B cell (primary cell): ENCODE results near the gene RARS1.

Experiments used
- CTCF ChIP-seq: fragments of 200-600 bp; IDR thresholded peaks from one replicate; pipeline ENCODE4 v1.8.0; 2022; ENCODE audit warnings: antibody characterized with exemption, mild to moderate bottlenecking
- EZH2 ChIP-seq: IDR thresholded peaks from 2 replicates; pipeline ENCODE4 v1.6.1; 2012; ENCODE audit warnings: borderline replicate concordance, low read depth, mild to moderate bottlenecking, moderate library complexity, low read length; ENCODE audit not compliant: insufficient read depth, poor library complexity, severe bottlenecking

- TF ChIP-seq CTCF = no peak
- TF ChIP-seq EZH2 = no peak
Measured at GRCh38 chr5:168563959-168564358, 77.7 kb downstream of the RARS1 start.
